ENCODE measurements around the gene PIP4K2B.

The PIP4K2B gene

DNA sequence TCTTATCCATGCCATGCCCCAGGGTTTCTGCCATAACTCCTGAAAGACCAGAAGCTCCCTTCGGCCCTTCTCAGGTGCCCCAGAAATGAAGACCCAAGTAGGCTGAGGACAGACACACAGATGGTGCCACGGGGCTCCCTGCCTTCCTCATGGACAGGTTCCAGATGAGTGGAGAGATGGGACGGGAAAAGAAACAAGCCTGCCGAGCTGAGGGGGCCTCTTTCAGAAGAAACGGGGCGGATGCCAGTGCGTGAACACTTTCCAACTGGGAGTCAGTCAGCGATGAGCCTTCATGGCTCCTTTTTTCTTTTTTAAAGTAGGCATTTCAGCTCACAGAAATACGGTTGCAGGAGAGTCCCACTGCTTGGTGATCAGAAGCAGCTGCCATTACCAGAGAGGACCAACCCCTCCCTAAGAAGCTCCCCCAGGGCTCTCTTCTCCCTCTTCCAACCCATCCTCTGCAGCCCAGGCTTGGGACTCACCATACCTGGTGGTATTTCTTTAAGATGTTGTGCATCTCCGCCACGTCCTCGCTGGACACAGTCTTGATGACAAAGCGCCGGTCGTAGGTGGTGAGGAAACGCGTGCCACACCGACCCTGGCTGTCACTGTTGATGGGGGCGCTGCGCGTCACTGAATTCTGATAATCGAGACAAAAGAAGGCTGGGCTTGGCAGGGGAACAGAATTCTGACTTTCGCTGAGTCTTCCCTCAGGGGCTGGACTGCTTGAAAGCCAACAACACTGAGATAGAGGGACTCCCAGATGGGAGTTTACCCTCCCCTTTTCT is 19.2 kb downstream of the PIP4K2B start:
- no peak for DNase-seq (ENCODE audit: low read depth, low spot score)

DNA sequence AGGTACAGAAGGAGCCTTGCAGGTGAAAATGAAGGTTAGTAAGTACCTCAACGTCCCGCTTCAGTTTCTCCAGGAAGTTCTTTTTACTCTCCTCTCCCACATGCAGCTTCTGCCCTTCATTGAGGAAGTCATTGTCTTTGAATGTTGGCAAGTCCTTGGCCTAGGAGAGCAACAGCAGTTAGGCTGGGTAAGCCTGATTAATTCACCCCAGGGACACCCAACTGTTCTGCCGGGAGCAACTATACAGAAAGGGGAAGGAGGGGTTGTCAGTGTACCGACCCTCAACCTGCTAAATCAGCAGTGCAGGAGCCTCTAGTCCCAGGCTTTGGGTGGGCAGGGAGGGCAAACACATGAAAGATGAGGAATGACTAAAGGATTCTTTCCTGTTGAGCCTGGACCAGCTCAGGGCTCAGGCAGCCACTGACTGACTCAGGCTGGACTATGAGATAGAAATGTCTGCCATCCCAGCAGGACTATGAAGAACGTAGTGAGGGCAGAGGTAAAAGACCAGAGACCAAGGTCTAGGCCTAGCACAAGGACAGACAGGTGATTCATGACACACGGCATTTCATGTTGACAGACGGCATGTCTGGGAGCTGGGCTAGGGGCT is 21.6 kb downstream of the PIP4K2B start:
- no peak for DNase-seq (ENCODE audit: low read depth, low spot score)

DNA sequence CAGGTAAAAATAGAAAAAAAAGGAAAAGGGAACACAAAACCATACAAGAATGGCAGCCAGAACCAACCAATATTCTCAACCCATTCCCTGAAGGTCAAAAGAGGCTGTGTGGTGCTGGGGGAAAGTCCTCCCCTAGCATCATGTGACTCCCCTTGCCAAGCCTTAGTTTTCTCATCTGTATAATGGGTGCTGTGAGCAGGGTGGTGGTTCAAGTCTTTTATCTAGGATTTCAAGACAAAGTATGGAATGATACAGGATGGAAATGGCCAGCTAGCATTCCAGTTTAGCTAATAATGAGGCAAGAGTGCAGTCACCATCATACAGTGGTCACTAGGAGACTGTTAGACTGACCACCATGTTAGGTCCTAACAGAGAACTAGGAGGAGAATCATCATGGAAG is 26.1 kb downstream of the PIP4K2B start:
- no peak for DNase-seq (ENCODE audit: low read depth, low spot score)

DNA sequence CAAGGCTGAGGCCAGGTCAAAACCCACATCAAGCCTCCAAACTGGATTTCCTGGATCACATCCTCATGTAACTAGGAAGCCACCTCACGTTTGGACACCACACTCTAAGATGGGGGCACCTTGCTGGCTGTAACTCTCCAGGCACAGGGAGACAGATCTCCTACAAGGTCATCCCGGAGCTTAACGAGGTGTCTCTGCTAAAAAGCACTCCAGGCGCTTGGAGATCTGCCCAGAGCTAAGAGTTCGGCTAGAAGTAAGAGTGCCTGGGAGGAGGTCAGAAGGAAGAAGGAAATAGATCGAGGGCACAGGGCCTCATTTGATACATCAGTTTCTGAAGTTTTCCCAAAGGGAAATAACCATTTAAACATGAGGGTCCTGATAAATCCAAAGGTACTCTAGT is 30.9 kb downstream of the PIP4K2B start:
- DNase-seq (ENCODE audit: low read depth, low spot score): no peak

DNA sequence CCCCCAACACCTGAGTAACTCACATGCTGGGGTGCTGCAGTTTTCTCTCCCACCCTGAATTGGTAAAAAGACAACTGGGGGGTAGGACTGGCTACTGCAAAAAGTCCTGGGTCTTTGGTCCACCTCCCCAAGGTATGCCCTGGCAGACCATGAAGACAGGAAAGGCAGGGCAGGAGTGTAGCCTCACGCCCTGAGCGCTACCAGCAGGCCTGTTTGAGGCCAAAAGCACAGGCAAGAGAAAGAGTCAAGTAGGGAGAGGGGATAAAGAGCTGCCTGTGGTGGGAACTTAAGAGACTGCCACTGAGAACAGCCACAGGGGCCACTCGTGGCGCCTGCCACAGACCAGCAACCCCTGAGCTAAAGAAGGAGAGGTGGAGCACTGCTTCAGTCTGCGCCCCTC is 33.0 kb downstream of the PIP4K2B start:
- DNase-seq (ENCODE audit: low read depth, low spot score): no peak

DNA sequence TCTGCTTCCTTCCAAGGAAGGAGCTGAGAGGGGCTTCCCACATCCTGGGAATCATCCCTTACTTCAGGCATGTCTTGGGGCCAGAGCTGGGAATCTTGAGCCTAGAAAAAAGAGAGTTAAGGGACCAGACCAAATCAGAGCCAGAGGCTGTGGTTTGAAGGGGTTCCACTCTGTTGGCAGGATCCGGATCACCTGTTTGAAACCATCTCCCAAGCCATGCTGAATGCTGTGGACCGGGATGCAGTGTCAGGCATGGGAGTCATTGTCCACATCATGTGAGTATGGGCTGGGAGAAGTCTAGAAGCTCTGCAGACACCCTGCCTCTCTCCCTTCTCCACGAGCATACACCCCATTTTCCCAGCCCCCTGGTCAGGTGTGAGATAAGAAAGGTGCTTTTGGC is 37.1 kb downstream of the PIP4K2B start:
- DNase-seq (ENCODE audit: low read depth, low spot score): no peak

DNA sequence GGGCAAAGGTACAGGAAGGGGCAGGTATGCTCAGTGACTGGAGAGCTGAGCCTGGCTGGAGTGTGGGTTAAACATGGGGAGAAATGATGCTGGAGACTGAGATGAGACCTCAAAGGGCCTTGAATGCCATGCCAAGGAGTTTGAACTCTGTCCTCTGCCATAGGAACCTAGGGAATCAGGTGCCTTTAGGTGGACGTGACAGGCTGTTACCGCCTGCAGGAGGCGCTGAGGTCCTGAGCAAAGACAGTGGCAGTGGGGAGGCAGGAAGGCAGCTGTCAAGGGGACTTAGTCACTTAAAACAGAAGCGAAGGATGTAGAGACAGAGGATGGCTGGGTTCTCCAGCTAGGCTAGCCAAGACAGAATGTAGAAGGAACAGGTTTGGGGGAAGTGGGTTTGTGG is 37.7 kb downstream of the PIP4K2B start:
- DNase-seq (ENCODE audit: low read depth, low spot score): peak; percentile 73

DNA sequence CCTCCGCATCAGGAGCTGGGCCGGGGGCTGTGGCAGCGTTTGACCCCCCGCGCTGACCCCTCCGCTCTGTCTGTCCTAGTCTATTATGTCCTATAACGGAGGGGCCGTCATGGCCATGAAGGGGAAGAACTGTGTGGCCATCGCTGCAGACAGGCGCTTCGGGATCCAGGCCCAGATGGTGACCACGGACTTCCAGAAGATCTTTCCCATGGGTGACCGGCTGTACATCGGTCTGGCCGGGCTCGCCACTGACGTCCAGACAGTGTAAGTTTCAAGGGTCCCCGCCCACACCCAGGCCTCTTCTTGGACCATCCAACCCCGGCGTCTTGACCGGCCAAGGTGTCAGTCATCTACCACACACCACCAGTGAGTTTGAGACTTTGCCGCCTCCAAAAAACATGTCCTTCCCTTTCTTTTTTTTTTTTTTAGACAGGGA is 46.3 kb downstream of the PIP4K2B start:
- no peak for DNase-seq (ENCODE audit: low read depth, low spot score)

DNA sequence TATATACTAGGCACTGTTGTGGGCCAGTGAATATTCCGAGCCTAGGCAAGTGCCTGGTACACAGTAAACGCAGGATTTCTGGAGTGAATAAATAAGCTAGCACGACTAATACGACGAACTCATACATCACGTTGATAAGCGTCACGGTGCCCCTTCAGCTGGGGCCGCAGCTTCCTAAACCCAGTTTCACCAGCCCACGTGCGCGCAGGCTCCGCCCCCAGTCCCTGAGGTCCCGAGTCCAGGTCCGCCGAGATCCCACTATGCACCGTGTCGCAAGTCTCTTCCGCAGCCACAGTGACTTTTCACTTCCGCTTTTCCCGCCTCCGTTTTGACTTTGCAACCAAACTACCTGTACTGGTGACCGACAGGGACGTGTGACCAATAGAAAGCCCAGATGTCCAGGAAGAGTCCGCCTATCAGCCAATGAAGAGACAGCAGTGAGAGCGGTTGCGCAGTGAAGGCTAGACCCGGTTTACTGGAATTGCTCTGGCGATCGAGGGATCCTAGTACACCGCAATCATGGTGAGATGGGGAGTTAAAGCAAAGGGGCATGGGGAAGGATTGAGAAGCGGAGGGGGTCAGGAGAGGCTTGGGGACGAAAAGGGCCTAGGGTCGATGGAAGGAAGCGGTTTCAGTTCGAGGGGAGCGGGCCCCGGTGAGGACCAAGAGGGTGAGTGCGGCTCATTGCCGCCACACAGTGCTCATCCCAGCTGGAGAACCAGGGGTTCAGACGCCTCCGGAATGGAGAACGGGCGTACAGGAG is 46.9 kb downstream of the PIP4K2B start, which contains the start of gene PSMB3:
Gene PSMB3 (plus strand): TSS at position 434 of the 763 bp plus-strand sequence. CDS start 86 bp downstream, at position 520.
- peak; percentile 99 for DNase-seq (ENCODE audit: low read depth, low spot score)

DNA sequence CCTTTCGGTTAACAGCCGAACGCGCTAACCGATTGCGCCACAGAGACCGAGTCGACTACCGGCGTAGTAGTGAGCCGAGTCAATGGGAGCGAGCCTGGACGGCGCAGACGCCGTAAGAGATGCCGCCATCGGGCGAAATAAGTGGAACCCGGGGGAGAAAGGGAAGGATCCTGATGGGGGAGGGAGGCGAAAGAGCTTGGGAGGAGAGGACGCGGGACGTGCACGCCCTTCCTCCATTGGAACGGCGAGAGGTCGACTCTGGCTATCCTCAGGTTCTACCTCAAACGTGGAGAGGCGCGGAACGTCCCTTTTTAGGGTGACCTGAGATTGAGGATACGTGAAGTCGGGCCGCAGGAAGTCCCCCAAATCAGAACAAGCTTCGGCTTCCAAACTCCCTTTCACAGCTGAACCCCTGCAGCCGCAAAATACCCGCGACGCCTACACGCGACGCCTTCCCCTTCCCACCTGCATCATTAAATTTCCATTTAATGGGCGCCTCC is 47.5 kb downstream of the PIP4K2B start:
- peak; percentile 92 for DNase-seq (ENCODE audit: low read depth, low spot score)

DNA sequence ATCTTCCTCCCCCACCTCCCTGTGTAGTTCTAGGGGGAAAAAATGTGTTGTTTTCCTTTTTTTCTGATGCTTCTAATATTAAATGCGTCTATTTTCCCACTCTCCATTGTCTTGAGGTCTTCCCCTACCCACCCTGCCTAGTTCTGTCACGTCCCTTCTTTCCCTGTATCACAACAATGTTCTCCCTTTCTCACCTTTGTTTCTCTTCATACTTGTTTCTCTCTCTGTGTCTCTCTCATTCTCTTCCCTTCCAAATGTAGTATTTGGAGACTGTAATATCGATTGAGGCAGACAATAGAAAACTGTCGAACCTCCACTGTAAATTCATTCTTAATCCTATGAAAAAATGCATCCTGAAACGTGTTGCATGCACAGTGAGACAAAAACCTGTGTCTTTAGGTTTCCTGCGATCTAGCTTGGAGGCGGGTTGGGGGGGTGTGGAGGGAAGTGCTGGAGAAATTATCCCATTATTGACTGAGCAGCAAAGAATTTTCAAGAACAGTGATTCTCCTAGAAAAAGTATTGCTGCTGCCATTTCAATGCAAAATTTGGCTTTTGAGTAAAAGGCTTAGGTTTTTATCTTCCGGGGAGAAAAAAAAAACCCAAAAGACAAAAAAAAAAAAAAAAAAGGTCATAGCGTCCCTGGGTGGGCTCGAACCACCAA is 48.1 kb downstream of the PIP4K2B start:
- no peak for DNase-seq (ENCODE audit: low read depth, low spot score)

DNA sequence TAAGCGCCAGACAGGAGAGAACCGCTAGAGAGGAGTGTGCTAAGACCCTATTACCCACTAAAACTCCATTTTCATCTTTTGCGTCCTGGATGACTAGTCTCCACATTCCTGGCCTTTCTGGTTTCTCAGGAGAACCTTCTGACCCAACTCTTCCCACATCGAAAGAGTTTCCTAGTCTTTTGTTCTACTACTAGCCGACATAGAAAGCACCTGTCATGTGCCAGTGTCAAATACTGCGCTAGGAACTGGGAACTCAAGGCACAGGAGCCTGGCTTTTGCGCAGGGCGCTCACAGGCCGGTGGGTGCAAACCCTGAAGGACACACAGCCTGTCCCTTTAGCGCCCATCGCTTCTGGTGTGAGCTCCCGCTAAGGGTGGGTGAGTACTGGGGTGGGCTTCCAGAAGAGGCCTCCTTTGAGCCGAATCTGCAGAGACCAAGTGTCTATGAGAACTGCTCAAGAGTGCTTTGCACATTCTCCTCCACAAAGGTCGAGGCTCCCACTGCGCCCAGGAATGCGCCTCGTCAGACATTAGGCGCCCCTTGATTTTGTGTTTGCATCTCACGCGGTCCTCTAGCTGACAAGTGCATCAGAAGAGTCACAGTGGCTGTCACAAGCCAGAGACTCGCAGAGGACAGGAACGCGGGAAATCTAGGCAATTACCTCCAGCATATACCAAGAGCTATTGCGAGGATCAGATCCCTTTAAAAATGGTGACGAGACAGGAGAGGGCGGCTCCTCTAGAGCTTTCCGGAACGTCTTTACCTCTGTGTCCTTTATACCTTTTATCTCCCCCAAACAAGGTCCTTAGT is 48.8 kb downstream of the PIP4K2B start:
- peak; percentile 48 for DNase-seq (ENCODE audit: low read depth, low spot score)

DNA sequence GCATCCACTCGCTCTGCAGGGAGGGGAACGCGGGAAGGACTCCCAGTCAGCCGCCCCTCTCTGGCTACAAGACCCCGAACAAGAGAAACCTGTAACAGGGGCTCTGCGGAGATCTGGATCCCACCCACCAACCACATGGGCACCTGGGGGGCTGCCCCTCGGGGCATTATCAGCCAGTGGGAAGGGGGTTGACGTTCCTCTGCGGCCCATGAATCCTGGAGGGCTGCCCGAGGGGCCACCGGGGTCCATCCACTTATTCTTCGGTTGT is 49.4 kb downstream of the PIP4K2B start:
- DNase-seq (ENCODE audit: low read depth, low spot score): no peak

DNA sequence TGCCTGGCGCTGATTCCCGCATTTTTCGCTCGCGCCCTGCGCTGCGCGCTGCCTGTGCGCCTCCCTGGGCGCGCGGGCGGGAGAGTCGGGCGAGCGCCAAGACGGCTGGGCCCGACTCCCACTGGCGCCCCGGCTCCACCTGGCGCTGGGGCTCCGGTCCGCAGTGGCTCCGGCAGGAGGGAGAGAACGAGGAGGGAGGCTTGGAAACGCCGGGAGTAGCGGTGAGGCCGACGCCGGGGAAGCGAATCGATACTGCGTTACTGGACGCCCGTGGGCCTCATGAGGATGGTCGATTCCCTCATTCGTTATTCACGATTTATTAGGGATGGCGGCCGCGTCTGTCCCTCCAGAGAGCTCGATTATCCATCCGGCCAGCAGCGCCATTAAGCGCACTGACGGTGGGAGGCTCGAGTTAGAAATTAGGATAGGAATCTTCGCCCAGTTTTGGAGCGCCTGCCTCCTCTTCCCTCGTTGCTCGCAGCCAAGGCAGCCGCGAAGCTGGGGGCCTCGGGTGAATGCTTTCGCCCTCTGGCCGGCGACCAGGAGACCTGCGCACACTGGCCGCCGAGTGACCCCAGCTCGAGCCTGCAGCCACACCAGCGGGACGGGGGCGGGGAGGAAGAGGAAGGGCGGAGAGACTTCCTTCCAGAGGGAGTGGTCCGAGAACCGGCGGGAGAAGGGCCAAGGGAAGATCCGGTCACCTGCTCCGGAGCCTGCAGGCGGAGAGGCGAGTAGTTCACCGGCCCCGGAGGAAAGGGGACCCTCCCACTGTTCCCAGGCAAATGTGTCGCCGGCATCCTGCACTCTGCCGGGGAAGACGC is 49.9 kb downstream of the PIP4K2B start:
- DNase-seq (ENCODE audit: low read depth, low spot score): peak; percentile 92

DNA sequence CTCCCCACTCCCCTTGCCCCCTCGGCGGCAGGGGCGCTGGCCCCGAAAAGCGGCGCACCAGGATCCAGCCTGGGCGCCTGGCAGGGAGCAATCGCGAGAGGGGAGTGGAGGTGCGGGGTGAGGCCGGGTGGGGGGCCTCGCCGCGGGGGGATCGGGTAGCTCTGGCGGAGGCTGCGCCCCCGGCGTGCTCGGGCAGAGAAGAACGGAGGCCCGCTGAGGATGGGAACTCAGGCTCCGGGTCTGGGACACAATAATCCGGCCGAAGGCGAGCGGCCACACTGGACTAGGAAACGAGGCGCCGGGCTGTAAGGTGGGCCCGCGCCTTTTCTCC is 50.5 kb downstream of the PIP4K2B start:
- no peak for DNase-seq (ENCODE audit: low read depth, low spot score)

DNA sequence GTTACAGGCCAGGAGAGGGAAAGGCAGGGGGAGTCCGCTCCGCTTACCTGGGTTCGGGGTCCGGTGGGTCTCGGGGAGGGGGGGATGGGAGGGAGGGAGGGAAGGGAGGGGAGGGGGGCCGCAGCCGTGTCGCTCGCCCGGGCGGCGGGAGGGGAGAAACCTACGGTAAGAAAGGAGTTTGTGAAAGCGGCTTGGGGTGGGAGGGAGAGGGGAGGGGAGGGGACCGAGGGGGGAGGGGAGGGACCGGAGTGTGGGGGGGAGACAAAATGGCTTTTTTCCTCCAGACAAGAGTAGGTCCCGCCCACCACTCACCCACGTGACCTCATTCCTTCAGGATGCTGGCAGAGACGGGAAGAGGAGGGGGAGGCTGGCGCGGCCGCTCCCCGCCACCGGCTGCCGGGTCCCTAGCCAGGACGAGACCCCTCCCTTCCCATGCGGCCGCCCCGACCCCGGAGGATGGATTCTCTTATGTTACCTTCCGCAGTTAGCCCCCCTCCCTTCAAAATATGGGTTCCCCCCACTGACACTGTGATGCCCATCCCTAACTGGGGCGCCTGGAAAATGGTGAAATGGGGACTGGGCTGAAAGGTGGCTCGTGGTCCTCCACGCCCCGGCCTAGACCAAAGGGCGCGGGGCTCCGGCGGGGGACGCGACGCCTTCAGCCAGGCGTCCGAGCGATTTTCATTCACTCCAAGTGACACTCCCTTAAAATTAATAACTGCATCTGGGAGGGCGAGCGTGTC is 51.0 kb downstream of the PIP4K2B start, which contains the start of gene PCGF2:
Gene PCGF2 (minus strand): TSS at position 188 of the 743 bp plus-strand sequence. CDS start 7,934 bp downstream, outside the sequence.
- DNase-seq (ENCODE audit: low read depth, low spot score): peak; percentile 94

DNA sequence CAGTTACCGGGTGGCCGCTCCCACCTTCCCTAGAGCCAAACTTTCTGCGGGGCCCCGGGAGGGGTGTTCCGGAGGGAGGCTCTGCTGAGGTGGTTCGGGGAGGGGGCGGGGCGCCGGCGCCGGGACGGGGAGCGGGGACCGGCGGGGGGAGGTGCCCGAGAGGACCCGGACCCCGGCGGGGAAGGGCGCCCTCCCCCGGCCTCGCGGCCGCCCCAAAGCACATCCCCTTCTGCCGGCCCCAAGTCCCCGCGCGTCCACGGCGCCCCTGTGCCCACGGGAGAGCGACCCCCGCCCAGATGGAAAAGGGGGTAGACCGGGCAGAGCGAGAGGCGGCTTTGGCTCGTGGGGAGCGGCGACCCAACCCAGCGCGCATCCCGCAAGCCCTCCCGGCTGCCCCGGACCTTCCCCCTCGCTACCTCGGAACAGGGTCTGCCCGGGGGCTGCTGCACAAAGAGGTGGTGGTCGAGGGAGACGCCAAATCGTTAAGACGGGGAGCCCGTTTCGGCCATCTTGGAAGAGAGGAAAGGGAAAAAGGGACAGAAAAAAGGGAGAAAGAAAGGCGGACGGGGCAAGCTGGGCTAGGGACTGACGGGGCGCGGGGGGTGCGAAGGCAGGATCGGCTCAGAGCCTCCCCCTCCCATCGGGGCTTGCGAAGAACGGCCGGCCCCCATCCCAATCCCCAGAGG is 51.8 kb downstream of the PIP4K2B start:
- DNase-seq (ENCODE audit: low read depth, low spot score): no peak

DNA sequence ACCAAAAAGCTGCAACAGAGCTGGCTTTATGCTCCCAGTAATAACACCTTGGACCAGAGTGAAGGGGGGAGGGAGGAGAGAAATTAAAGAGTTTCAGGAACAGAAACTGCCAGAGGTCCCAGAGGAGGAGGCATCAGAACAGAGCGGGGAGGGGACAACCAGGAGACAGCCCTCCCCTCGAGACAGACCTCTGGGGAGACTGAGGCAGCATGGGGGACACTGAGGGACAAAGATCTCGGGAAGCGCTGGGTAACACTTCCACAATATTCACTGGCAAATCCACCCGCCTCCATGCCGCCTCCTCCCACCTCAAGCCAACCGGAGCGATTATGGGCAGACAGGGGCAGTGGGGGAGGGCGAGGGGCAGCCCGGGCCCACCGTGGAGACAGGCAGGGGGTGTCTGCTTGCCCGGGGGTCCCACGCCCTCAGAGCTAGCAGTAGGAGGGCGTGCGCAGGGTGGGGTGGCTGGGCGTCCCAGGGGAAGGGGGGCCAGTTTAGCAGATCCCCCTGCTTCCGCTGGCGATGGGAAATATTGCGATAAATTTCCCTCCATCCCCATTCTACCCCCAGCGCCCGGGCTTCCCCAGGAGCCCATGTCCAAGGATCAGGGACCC is 52.4 kb downstream of the PIP4K2B start:
- no peak for DNase-seq (ENCODE audit: low read depth, low spot score)

All from ELF-1 (cell line).